Activated CD8-positive, alpha-beta memory T cell treated with anti-CD3 and anti-CD28 coated beads, Interleukin-2, amount 50 U/mL, for 48 hours (primary cell): ENCODE data around the gene POU2AF1.

ENCODE experiments used
- DNase-seq: peaks from one replicate; pipeline ENCODE4 v3.0.0-alpha.2; 2020

POU2AF1 gene

DNA sequence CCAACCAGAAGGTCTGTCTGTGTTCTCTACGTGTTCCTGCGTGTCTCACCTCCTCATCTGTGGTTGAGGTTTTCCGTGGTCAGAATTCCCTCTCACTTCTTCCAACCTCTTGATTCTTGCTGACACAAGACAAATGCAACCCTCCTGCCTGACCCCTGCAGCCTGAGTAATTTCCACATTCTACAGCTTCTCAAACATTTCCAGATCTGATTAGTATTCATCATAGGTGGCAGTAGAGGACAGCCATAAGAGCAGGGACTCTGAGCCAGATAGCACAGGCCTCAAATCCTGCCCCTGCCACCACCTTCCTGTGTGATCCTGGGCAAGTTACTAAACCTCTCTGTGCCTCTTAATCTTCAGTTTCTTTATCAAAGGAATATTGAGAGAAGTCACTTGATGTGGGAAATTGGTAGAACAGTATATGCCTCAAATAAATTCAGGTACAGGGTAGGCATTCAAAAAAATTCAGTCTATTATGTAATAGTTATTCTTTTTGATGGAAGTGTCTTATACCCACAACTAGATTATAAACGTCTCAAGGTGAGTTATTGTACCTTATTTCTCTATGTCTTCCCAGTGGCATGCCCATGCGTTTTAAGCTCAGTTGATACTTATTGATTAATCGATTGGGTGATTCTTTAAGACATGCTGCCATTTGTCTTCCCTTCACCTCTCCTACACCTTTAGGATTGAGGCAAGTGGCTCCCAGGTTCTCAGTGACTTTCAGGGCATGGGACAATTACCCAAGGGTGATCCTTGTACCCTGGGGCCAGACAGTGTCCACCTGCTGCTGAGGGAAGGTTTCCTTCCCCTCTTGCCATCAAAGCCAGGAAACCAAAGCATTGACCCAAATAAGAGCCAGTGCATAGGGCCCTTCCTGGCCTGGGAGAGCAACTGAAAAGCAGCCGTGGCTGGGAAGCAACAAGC is 19.6 kb downstream of the POU2AF1 start:
- no peak for DNase-seq

DNA sequence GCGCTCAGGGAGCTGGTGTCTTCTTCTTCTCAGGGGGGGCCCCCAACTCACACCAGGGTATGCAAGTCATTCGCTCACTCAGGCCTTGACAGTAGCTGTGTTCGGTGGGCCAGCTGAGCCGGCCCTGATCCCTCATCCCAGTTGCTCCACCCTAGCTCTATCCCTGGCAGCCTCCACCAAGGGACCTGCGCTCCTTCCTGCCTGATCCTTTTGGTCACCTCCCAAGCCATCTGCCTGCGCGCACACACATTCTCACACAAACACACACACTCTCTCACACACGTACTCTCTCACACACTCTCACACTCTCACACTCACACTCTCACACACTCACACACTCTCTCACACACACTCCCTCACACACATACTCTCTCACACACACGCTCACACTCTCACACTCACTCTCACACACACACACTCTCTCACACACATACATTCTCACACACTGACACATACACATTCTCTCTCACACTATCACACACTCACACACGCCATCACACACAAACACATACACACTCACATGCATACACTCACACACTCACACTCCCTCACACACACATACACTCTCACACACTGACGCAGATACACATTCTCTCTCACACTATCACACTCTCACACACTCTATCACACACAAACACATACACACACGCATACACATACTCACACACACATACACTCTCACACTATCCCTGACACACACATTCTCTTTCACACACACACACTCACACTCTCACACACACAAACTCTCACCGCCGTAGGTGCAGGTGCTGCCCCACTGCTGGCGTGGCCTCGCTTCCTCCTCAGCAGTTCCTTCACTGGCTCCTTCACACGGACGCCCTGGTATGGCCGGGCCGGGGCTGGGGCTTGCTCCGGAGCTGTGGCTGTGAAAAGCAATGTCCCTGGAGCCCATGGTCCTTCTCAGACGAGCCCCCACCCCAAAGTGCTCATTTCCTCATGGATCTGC is 20.8 kb downstream of the POU2AF1 start:
- no peak for DNase-seq

DNA sequence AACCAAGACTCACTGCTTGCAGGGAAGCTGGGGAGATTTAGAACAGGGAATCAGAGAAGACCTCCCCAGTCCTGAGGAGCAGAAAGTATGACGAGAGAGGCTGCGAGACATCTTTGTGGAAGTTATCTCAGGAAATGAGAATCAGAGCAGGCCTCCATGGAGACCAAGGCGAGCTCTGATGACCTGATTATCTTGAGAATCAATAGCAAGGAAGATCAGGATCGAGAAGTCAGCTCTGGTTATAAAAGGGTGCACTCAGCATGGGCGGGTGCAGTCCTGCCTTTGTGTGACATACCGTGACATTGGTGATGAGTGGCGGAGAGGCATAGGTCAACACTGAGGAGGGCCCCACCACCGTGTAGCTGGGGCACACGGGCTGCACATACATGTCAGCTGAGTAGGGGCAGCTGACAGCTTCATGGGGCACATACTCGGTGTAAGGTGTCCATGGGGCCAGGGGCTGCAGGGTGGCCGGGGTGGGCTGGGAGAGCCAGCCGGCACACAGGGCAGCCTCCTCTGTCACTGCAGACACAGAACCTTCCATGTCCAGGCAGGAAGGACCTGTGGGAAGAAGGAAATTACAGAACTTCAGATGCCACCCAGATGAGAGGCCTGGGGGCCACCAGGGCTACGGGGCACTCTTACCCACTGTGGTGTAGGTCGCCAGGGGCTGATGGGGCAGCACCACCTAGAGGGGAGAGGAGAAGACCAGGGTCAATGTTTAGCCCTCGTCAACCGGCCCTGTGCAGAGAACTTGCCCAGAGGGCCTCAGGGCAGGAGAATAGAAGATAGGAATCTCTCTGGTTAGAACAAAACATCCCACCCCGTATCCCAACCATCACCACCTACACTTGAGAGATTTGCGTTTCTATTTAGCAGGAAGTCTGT is 21.7 kb downstream of the POU2AF1 start:
- no peak for DNase-seq

DNA sequence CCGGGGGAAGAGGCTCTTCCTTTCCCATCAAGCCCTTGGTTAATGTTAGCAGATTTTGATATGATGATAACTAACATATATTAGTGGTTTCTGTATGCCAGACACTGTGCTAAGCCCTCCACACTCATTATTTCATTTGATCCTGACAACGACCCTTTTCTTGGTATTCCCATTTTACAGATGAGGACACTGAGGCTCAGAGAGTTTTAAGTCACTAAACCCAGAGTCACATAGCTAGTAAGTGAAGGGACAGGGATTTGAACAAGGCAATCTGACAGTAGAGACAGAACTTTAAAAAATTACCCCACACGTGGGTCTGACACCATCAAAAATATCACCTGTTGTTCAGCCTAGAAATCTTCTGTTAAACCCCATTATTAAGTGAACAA is 22.4 kb downstream of the POU2AF1 start:
- DNase-seq = no peak

DNA sequence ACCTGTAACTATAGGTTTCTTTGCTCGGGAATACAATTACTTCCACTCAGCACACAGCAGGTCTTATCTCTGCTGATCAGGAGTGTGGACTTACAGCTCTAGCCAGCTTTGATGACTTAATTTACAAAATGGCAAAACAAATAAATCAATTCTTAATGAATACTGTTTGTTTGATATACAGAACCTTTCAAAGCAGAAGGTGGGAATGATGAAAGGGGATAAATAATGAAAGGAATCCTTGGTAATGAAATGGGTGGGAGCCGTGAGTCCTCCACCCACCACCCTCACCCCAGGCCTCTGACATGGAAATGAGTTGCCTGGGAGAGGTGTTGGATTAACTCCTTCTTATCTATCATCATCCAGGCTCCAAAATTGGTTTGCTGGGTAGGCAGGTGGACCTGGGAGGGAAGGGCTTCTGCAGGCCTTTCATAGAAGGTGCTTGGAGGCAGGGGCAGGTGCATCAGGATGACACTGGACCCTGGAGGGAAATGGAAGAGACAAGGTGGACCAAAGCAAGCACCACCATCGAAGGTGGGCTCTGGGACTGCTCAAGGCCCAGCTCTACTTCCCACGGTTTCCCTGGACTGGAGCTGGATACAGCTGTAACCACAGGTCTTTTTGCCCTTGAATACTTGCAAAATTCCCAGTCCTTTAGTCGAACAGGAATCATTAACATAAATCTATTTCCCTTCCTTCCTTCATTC is 23.0 kb downstream of the POU2AF1 start:
- no peak for DNase-seq

DNA sequence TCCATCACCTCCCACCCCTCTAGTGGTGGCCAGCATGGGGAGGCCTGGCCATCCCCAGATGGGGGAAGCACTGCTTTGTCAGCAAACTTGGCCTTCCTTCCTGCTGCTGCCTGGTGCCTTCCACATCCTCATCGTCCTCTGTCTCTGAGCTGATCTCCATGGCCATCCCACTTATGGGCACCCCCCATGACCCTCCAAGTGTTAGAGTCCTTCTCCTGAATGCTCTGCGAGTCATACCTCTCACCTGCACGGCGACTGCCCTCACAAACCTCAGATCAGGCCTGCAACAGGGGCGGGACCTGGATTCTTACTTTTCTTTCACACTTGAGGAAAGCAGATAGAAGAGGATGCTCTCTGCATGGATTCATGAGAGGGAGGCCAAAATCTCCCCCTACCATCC is 24.0 kb downstream of the POU2AF1 start:
- no peak for DNase-seq

DNA sequence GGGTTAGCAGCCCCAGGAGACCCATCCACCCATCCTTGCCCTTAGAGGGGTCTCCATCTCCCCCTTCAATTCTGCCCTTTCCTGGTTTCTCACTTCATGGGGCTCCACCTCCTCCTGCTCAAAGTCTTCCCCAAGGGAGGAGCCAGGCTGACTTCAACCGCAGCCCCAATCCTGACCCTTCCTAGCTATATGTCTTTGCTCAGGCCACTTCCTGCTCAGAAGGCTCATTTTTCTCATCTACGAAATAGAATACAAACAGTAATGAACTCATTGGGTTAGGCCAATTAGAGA is 24.5 kb downstream of the POU2AF1 start:
- DNase-seq = no peak

DNA sequence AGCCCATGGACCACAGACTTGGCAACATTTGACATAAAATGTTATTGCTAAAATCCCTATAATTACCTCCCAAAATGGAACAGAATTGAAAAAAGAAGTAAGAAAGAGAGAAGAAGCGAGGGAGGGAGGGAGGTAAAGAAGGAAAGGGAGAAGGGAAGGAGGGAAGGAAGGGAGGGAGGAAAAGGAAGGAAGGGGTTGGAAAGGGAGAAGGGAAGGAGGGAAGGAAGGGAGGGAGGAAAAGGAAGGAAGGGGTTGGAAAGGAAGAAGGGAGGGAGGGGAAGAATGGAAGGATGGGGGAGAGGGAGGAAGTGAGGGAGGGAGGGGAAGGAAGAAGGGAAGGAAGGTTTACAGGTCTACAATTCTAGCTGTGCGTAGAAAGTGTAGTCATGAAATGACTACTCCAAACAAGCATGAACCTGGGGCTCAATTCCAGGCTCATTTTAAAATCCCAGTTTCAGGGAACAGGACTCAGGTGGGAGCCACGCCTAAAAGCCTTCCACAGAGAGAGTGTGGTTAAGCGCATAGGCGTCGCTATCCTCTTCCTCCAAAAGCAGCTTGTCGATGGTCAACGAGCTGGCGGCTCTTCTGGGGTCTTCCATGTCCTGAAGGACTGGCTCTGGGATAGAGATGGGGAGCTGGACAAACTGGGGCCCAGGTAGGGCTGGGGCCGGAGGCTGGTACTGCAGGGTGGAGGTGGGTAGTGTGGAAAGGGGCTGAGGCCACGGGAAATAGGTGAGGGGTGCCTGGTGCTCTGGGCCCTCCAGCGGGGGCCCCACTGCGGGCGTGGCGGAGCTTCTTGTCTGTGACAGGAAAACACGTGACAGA is 25.1 kb downstream of the POU2AF1 start:
- DNase-seq = no peak

DNA sequence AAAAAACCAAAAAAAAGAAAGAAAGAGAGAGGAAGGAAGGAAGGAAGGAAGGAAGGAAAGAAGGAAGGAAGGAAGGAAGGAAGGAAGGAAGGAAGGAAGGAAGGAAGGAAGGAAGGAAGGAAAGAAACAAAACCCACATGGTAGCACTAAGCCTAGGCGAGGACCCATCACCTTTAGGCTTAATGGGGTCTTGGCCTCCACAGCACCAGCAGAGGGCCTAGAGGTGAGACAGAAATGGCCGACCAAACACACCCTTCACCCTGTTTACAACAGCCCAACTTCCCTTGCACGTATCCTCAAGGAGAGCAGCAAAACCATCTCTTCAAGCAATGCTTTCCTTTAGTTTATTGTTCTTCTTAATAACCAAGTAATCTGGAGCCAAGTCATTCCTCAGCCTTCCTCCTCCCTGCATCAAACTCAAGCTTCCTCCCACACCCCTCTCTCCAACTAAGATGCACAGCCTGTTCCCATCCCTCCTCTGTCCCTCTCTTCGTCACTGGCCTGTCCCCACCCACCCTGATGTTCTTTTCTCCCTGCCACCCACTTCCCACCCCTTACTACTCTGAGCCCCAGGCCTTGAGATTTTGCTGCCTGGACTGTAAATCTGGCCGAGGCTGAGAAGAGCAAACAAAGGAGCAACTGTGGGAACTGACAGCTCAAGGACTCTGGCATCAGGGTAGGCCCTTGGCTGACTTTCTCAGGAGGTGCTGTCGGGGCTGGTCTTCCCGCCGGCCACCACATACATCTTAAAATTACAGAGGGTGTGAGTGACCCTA is 26.0 kb downstream of the POU2AF1 start:
- DNase-seq = no peak

DNA sequence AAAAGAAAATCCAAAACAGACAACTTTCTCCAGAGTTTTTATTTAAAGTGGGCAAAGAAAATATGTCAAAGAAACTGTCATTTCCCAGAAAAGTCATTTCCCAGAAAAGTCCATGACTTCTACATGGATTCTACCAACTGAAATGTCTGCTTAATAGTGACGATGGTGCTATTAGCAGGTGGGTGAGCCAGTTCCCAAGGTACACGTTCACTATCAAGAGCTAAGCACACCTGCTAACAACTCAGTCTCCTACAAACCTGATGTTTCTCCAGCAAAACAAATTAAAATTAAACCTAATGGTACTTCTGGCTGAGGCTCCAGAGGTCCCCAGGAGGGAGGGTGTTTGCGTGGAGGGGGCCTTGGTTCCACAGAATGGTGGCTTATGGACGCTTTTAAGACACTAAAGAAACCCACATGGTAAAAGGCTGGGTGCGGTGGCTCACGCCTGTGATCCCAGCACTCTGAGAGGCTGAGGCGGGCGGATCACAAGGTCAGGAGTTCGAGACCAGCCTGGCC is 26.8 kb downstream of the POU2AF1 start:
- DNase-seq = no peak

DNA sequence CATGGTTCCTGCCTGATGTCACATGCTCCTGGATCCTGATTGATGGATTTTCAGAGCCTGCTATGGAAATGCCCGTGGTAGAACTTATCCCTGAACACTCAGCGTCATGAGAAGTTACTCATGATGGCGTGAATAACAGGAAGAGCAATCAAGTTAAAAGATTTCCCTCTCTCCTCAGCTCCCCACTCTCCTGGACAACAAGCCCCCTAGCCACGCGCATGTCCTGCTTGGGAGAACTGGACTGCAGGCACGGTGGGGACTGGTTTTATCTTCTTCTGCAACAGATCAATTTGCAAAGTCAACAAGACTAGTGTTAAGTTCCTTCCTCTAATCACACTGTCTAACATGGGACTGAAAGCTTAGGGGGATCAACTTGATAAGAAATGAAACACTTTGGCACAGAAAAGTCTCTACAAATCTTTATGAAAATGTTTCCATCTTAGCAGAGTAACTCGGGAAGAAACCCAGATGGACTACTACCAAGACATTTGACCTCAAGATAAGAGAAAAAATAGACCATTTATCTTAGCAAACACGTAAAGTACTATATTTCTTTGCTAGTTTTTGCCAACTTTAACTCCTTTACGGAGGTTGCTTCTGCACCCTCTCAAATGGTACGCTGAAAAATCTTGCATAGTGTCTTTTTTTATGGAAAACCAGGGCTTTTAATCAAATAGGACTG is 27.6 kb downstream of the POU2AF1 start:
- DNase-seq = no peak

DNA sequence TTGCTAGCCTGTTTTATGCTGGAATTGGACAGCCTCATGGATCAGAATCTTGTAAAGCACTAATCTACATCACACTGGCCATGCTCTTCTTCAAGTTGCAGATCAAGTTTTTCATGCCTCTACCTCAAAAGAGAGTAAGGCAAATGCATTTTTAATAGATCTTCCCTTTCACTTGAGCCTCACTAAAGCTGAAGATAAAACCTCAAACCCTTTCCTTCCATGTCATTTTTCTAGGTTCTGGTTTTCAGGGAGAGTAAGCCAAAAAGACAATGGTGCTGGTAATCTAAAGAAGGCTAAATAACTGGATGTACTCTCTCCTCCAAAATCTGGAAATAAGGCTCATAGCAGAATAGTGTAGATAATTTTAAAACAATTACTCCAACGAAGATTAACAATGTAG is 28.3 kb downstream of the POU2AF1 start:
- DNase-seq = no peak

DNA sequence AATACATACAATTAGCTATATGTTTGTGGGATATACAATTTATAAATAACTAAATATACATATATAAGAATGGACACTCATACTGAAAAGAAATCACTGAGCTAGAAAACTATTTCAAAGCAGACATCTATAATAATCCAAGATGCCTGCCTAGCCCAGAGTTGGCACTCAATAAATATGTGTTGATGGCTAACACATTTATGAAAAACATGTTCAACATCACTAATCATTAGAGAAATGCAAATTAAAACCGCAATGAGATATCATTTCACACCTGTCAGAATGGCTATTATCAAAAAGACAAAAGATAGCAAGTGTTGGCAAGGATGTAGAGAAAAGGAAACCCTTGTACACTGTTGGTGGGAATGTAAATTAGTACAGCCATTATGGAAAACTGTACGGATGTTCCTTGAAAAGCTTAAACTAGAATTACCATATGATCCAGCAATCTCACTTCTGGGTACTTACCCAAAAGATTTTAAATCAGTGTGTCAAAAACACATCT is 29.8 kb downstream of the POU2AF1 start:
- no peak for DNase-seq

DNA sequence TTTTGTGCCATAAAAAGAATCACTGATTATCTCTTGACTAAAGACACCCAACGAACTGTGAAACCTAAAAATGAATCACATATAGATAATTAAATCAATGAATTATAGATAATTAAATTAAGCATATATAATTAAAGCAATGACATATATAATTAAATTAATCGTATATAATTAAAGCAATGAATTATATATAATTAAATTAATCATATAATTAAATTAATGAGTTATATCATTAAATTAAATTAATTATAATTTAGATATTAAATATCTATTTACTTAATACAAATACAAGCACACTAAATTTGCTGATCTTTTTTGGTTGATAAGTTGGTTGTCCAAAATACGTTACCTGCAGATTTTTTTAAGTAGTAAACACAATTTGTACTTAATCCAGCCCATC is 30.9 kb downstream of the POU2AF1 start:
- no peak for DNase-seq

DNA sequence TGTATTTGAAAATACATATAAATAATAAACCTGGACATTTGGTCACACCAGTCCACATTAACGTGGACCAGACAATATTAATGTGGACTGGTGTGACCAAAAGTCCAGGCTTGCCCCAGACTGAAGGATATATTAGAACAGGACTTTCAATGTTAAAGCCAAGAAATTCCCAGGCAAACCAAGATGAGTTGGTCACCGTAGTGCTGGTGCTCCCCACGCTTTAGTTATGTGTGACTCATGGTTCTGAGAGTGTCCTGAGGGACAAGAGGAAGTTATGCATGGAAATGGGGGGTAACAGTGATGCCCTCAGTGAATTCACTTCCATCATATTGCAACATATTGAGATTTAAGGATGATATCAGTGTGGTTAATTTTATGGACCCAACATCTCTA is 31.4 kb downstream of the POU2AF1 start:
- no peak for DNase-seq

DNA sequence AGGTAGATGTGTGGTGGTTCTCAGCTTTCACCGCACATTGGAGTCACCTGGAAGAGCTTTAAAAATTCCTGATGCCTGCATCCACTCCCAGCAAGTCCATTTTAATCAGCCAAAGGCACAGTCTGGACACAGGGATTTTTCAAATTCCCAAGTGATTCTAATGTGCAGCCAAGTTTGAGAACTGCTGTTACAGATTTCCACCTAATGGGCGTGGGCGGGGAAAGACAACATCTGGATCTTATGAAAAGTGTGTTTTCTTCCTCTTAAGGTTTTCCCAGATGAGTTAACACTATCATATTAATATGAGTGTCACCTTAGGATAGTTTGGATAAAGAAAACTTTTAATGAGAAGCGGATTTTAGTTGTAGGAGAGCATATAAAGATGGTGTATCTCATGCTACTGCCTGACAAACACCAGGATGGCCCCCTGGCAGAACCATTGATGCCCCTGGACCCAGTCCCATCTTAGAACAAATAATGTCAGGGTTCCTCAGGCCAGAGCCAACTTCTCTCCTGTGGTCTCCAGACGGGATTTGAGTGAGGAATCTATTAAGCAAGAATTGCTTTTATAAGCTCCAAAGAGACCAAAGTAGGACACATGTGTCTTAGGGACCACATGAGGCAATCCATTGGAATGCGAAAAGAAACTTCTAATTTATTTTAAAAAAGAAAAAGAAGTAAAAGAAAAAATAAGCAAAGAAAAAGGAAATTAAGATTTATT is 31.9 kb downstream of the POU2AF1 start:
- no peak for DNase-seq

DNA sequence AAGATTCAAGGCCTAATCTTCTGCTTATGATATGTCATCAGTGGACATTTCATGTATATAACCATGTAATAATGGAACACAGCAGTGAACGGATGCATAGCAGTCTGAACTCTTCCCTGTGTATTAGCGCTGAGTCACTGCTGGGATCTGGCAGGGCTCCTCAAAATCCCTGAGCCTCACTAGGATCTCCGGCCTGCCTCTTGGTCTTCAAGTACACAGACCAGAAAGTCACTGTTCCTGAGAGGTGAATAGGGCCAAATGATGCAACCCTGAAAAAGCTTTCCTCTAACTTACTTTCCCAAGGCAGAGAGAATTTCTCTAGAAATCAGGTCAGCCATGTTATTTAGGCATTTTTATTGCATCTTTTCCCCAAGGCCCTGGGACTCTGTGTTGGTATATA is 35.0 kb downstream of the POU2AF1 start:
- DNase-seq = no peak

DNA sequence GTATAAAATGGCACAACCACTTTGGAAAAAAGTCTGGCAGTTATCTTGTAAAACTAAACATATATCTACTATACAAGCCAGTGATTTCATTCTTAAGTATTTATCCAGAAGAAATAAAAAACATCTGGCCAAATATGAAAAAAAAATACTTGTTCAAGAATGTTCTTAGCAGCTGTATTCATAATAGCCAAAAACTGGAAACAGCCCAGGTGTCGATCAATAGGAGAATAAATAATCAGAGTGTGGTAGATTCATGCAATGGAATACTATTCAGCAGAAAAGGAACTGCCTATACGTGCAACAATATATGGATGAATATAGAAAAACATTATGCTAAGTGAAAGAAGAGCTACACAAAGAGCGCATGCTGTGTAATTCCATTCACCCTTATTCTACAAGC is 36.7 kb downstream of the POU2AF1 start:
- DNase-seq = no peak
